H9 (cell line): ENCODE measurements around the gene BRD9. TPM values are rescaled to one million over a fixed set of nuclear protein-coding genes. Genes with fewer than 3 reads are reported as not detected.

Source experiments
- DNase-seq: peaks from one replicate; pipeline ENCODE4 v3.0.0-alpha.2; 2017
- H2AFZ ChIP-seq: one replicate; pipeline ENCODE4 v1.6.1; 2013; ENCODE audit warnings: mild to moderate bottlenecking, low read length, control low read depth, moderate library complexity
- H2AK5ac ChIP-seq: 2 replicates; pipeline ENCODE4 v1.6.1; 2013; ENCODE audit warnings: low read length, control low read depth, mixed read lengths; ENCODE audit not compliant: insufficient read length
- H2BK120ac ChIP-seq: one replicate; pipeline ENCODE4 v1.6.1; 2013; ENCODE audit warnings: low read depth, mild to moderate bottlenecking, low read length, control low read depth, inconsistent platforms; ENCODE audit not compliant: poor library complexity, severe bottlenecking
- H2BK12ac ChIP-seq: 2 replicates; pipeline ENCODE4 v1.6.1; 2013; ENCODE audit warnings: low read length, control low read depth, mixed read lengths, low read depth; ENCODE audit not compliant: insufficient read length
- H2BK15ac ChIP-seq: 2 replicates; pipeline ENCODE4 v1.6.1; 2013; ENCODE audit warnings: low read depth, low read length, control low read depth
- H2BK20ac ChIP-seq: one replicate; pipeline ENCODE4 v1.6.1; 2013; ENCODE audit warnings: low read depth, mild to moderate bottlenecking, low read length, control low read depth, inconsistent platforms; ENCODE audit not compliant: poor library complexity, severe bottlenecking
- H2BK5ac ChIP-seq: 2 replicates; pipeline ENCODE4 v1.6.1; 2013; ENCODE audit warnings: low read length, control low read depth, mixed read lengths; ENCODE audit not compliant: insufficient read length
- H3K14ac ChIP-seq: 2 replicates; pipeline ENCODE4 v1.6.1; 2013; ENCODE audit warnings: low read length, control low read depth; ENCODE audit not compliant: insufficient read depth
- H3K18ac ChIP-seq: 2 replicates; pipeline ENCODE4 v1.6.1; 2013; ENCODE audit warnings: low read depth, mild to moderate bottlenecking, mixed read lengths, low read length, control low read depth; ENCODE audit not compliant: insufficient read length
- H3K23ac ChIP-seq: 2 replicates; pipeline ENCODE4 v1.6.1; 2013; ENCODE audit warnings: low read length, control low read depth, mixed read lengths, low read depth; ENCODE audit not compliant: insufficient read length
- H3K23me2 ChIP-seq: 2 replicates; pipeline ENCODE4 v1.6.1; 2013; ENCODE audit warnings: low read depth, mild to moderate bottlenecking, mixed read lengths, low read length, control low read depth; ENCODE audit not compliant: insufficient read length, poor library complexity, severe bottlenecking
- H3K27ac ChIP-seq: 2 replicates; pipeline ENCODE4 v1.5.1; 2013; ENCODE audit warnings: low read length, control low read depth, mixed read lengths, low read depth; ENCODE audit not compliant: insufficient read length
- H3K27me3 ChIP-seq: 2 replicates; pipeline ENCODE4 v1.6.1; 2013; ENCODE audit warnings: low read length, control low read depth, inconsistent platforms; ENCODE audit not compliant: insufficient read depth
- H3K4ac ChIP-seq: 2 replicates; pipeline ENCODE4 v1.6.1; 2013; ENCODE audit warnings: low read depth, mild to moderate bottlenecking, control low read depth, inconsistent platforms, low read length, moderate library complexity
- H3K4me1 ChIP-seq: 2 replicates; pipeline ENCODE4 v1.6.1; 2013; ENCODE audit warnings: low read length, control low read depth, inconsistent platforms; ENCODE audit not compliant: insufficient read depth
- H3K4me2 ChIP-seq: 2 replicates; pipeline ENCODE4 v1.6.1; 2013; ENCODE audit warnings: low read length, control low read depth, mixed read lengths; ENCODE audit not compliant: insufficient read length, insufficient read depth
- H3K56ac ChIP-seq: 2 replicates; pipeline ENCODE4 v1.6.1; 2013; ENCODE audit warnings: low read depth, mild to moderate bottlenecking, mixed read lengths, low read length, control low read depth; ENCODE audit not compliant: insufficient read length
- H3K79me1 ChIP-seq: 2 replicates; pipeline ENCODE4 v1.6.1; 2013; ENCODE audit warnings: low read depth, mild to moderate bottlenecking, moderate library complexity, low read length, control low read depth, inconsistent platforms; ENCODE audit not compliant: insufficient read depth, poor library complexity, severe bottlenecking
- H3K79me2 ChIP-seq: 2 replicates; pipeline ENCODE4 v1.6.1; 2013; ENCODE audit warnings: low read length, control low read depth, inconsistent platforms; ENCODE audit not compliant: insufficient read depth
- H3K9ac ChIP-seq: 2 replicates; pipeline ENCODE4 v1.6.1; 2013; ENCODE audit warnings: low read length, control low read depth, mixed read lengths; ENCODE audit not compliant: insufficient read length; ENCODE audit errors: extremely low read depth
- H3K9me3 ChIP-seq: one replicate; pipeline ENCODE4 v1.6.1; 2013; ENCODE audit warnings: low read depth, low read length, inconsistent platforms; ENCODE audit not compliant: control insufficient read depth
- H3T11ph ChIP-seq: one replicate; pipeline ENCODE4 v1.6.1; 2013; ENCODE audit warnings: mild to moderate bottlenecking, low read length, control low read depth, inconsistent platforms
- H4K20me1 ChIP-seq: one replicate; pipeline ENCODE4 v1.6.1; 2013; ENCODE audit not compliant: control insufficient read depth, insufficient read length, insufficient read depth
- H4K5ac ChIP-seq: 2 replicates; pipeline ENCODE4 v1.6.1; 2013; ENCODE audit warnings: low read depth, mild to moderate bottlenecking, mixed read lengths, low read length, control low read depth; ENCODE audit not compliant: insufficient read length
- H4K8ac ChIP-seq: replicated peaks from 2 replicates; pipeline ENCODE4 v1.6.1; 2013; ENCODE audit warnings: low read length, control low read depth, mixed read lengths, low read depth; ENCODE audit not compliant: insufficient read length
- H4K91ac ChIP-seq: 2 replicates; pipeline ENCODE4 v1.6.1; 2013; ENCODE audit warnings: low read depth, mild to moderate bottlenecking, moderate library complexity, mixed read lengths, low read length, control low read depth; ENCODE audit not compliant: insufficient read length
- H3K27ac Mint-ChIP-seq, 3 experiments: 2 replicates in 2 of 3; 3 replicates in 1 of 3; pipeline ENCODE4 v1.8.0; 2020 to 2021; ENCODE audit warnings: mixed read lengths in 3 of 3, mild to moderate bottlenecking in 1 of 3, moderate library complexity in 1 of 3
- H3K27me3 Mint-ChIP-seq: 2 replicates; pipeline ENCODE4 v1.8.0; 2021; ENCODE audit warnings: low read depth, mild to moderate bottlenecking, moderate library complexity, mixed read lengths
- H3K36me3 Mint-ChIP-seq, 3 experiments: 2 replicates in 2 of 3; 3 replicates in 1 of 3; pipeline ENCODE4 v1.8.0; 2020 to 2021; ENCODE audit warnings: low read depth in 3 of 3, mixed read lengths in 3 of 3; ENCODE audit not compliant: insufficient read depth in 1 of 3
- H3K4me1 Mint-ChIP-seq, 2 experiments: 2 replicates each; pipeline ENCODE4 v1.8.0; 2020; ENCODE audit warnings: mixed read lengths in 2 of 2
- H3K4me3 Mint-ChIP-seq, 2 experiments: 2 replicates in 1 of 2; 3 replicates in 1 of 2; pipeline ENCODE4 v1.8.0; 2020 to 2021; ENCODE audit warnings: mild to moderate bottlenecking in 2 of 2, mixed read lengths in 2 of 2, moderate library complexity in 1 of 2
- H3K9me3 Mint-ChIP-seq, 2 experiments: 2 replicates in 1 of 2; 3 replicates in 1 of 2; pipeline ENCODE4 v1.8.0; 2020; ENCODE audit warnings: mild to moderate bottlenecking in 2 of 2, mixed read lengths in 2 of 2, moderate library complexity in 1 of 2
- WGBS: extraction: QIAGEN DNeasy Blood & Tissue Kit; methylation state at CpG from one replicate; pipeline ENCODE4 v1.1.7; 2013; ENCODE audit warnings: missing lambda C conversion rate, low lambda C conversion rate, mixed read lengths; ENCODE audit not compliant: insufficient read length; ENCODE audit errors: extremely low coverage; 5-methylcytosine and 5-hydroxymethylcytosine counted together
- total RNA-seq: library from RNA; stranded (reverse); gene quantifications from 2 replicates; pipeline ENCODE4 v1.2.1, GENCODE V29; 2021
- TF ChIP-seq, protein P1 (sequence below): fragments of 200-600 bp; sonication (generic); conservative IDR thresholded peaks from 3 replicates; pipeline ENCODE4 v1.8.0; 2021; ENCODE audit warnings: antibody characterized with exemption, mild to moderate bottlenecking

The BRD9 gene
- total RNA-seq, 1 experiment from 2014 or later: 70.5 TPM

DNA sequence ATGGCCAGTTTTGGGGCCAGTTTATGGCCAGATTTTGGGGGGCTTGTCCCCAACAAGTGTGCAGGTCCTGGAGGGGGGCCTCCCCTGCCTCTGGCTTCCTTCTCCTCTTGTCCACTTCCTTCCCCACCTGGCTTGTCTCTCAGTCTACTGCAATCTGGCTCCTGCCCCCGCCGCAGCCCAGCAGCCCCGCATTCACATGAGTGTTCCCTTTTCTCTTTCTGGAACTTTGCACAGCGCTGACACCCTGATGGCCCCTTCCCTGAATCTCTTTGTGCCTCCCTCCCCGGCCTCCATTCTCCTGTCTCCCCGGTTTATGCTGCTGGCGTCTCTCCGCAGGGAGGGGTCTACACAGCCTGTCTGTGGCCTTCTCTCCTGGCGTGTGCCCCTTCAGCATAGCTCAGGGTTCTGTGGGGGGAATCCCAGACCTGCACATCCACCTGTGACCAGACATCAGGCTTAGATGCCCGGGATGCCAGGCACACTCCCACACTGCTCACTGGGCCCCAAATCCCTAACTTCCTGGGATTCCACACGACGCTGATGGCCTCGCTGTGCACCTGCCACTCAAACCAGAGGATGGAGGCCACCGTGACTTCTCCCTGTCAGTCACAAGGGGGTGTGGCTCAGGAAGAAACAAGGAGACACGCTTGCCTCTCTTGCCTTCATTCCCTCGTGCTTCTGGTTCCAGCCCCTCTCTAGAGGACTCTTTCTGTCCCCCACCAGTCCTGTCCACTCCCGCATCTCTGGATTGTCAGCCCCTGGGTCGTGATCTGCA, 17.6 kb upstream of the BRD9 start:
- DNase-seq: no peak
- no peaks in the 10 kb centered on the region for H3K23me2 ChIP-seq
- TF ChIP-seq, protein P1, sequence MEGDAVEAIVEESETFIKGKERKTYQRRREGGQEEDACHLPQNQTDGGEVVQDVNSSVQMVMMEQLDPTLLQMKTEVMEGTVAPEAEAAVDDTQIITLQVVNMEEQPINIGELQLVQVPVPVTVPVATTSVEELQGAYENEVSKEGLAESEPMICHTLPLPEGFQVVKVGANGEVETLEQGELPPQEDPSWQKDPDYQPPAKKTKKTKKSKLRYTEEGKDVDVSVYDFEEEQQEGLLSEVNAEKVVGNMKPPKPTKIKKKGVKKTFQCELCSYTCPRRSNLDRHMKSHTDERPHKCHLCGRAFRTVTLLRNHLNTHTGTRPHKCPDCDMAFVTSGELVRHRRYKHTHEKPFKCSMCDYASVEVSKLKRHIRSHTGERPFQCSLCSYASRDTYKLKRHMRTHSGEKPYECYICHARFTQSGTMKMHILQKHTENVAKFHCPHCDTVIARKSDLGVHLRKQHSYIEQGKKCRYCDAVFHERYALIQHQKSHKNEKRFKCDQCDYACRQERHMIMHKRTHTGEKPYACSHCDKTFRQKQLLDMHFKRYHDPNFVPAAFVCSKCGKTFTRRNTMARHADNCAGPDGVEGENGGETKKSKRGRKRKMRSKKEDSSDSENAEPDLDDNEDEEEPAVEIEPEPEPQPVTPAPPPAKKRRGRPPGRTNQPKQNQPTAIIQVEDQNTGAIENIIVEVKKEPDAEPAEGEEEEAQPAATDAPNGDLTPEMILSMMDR: no peak
- H3K27ac Mint-ChIP-seq: no peak overlapping the region; a peak in 1 of 7 replicates
- no peaks in the 10 kb centered on the region for H3K27me3 Mint-ChIP-seq
- H2BK120ac ChIP-seq: no peak overlapping the region
- H3K79me2 ChIP-seq: no peaks in the 10 kb centered on the region
- H3K23ac ChIP-seq: no peak overlapping the region
- no peaks in the 10 kb centered on the region for H3K79me1 ChIP-seq
- no peak overlapping the region for H2AFZ ChIP-seq
- no peak overlapping the region for H4K91ac ChIP-seq
- no peak overlapping the region for H3K4me2 ChIP-seq
- no peak overlapping the region for H2BK15ac ChIP-seq
- WGBS: no CpG with 5 or more reads among the region's 18 CpGs
- no peak overlapping the region for H4K5ac ChIP-seq
- H3K27ac ChIP-seq: no peak overlapping the region
- no peaks in the 10 kb centered on the region for H3K4me1 ChIP-seq
- peaks cover 0 to 3% of the 10 kb centered on the region in 2 experiments; a peak in 2 of 4 replicates for H3K4me1 Mint-ChIP-seq
- H2BK12ac ChIP-seq: no peak overlapping the region
- peaks cover 53 to 94% (median 87%) of the 10 kb centered on the region in 3 experiments for H3K36me3 Mint-ChIP-seq
- H3K27me3 ChIP-seq: no peaks in the 10 kb centered on the region
- no peak overlapping the region for H3K14ac ChIP-seq
- H4K20me1 ChIP-seq: no peaks in the 10 kb centered on the region
- no peak overlapping the region for H3K56ac ChIP-seq
- no peaks in the 10 kb centered on the region for H3K9me3 ChIP-seq
- H3K4ac ChIP-seq: no peak overlapping the region
- H2BK5ac ChIP-seq: no peak overlapping the region
- no peak overlapping the region for H4K8ac ChIP-seq
- H3T11ph ChIP-seq: no peak overlapping the region
- H3K4me3 Mint-ChIP-seq: no peak overlapping the region
- no peaks in the 10 kb centered on the region for H3K9me3 Mint-ChIP-seq
- no peak overlapping the region for H2AK5ac ChIP-seq
- no peak overlapping the region for H3K9ac ChIP-seq
- no peak overlapping the region for H2BK20ac ChIP-seq
- no peak overlapping the region for H3K18ac ChIP-seq
